Measurements from ENCODE around the gene MACF1.
"Not testable (repeated sequence)": the region's sequence is repeated elsewhere in the genome, so short reads cannot be mapped to it uniquely, and the experiment has no call there.

Gene MACF1

DNA sequence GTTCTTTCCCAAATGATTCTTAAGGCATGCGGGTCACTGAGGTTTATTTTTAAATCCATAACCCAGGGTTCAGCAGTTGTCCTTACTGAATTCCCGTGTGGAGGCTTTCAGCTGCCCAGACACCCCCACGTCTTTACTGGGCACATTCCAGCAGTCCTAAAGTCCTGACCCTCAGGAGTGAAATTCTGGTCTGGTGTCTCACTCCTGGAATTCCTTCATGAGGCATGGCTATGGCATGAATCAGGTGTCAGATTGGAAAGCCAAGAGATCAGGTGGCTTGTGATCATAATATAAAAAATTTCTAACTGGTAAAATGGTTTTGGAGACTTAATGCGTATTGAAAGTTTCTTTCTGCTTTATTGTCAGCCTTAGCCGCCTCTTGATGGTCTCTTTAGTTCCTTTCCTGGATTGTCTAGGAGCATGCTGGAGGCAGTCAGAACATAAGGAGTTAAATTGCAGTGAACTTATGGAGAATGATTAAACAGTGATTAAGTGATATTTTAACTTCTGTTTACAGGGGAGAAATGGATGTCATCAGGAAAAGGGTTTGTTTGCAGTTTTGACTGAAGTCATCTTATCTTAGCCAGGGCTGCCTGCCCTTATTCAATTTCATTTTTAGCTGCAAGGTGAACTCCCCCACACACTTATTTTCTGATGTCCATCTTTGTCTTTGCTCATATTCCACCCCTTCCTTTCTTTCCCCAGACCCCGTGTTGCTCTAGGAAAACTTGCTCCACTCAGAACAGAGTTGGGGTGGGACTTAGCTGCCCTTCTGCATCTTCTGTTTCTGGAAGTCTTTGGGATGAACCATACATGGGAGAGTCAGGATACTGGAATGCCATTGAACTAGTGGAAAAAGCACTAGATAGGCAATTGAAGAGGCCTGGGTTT lies 25.7 kb upstream of the MACF1 start:
- DNase-seq = no peak

DNA sequence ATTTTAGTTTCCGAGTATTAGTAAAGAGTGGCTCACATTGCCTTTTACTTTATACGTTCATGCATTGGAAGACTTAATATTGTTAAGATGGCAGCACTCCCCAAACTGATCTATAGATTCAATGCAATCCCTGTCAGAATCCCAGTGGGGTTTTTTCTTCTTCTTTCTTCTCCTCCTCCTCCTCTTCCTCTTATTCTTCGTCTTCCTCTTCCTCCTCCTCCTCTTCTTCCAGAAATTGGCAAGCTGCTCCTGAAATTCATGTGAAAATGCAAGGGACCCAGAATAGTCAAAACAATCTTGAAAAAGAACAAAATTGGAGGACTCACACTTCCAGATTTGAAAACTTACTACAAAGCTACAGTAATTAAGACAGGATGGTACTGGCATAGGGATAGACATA lies 23.2 kb upstream of the MACF1 start:
- no peak for DNase-seq

DNA sequence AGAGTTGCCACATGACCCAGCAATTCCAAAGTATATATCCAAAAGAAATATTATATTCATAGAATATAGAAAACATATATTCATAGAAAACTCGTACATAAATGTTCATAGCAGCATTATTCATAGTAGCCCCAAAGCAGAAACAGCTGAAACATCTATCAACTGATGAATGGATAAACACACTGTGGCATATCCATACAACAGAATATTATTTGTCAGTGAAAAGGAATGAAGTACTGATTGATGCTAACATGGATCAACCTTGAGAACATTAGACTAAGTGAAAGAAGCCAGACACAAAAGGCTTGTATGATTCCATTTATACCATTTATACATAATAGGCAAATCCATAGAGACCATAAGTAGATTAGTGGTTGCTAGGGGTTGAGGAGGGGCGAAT lies 21.7 kb upstream of the MACF1 start:
- no peak for DNase-seq

DNA sequence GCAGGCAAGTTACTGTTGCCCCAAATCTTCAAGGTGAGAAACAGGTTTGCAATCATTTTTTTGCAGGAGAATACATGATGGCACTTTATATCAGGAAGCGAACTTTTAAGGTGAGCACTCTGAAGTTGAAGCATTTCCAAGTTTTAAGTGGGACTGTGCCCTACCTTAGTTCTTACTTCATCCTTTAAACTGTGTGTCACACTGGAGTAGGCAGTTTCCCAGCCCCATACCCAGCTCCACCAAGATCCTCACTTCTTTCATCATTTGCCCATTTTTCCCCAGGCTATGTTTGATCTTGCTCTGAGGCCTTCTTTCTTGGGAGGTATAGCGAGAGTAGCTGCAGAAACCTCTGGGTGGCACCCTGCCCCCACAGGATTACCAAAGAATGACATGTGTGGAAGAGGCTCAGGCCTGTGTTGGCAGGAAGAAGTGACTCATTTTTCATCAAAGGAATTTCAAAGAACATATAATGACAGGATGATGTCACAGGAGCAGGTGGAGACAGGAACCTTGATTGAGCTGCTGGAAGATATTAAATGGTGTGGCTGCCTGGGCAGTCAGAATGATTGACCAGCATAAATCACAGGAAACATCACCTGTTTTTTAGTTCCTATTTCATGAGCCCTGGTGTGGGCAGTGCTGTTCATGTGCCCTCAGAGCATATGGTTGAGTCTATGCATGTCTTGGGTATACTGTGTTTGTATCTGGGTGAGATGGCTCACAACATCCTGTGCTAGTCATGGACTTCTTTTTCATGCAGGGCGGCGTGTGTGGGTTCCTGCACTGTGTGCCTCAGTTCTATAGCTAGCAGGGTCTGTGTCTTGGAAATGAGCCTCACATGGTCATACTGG lies 20.8 kb upstream of the MACF1 start:
- peak; percentile 75 to 80 for DNase-seq

DNA sequence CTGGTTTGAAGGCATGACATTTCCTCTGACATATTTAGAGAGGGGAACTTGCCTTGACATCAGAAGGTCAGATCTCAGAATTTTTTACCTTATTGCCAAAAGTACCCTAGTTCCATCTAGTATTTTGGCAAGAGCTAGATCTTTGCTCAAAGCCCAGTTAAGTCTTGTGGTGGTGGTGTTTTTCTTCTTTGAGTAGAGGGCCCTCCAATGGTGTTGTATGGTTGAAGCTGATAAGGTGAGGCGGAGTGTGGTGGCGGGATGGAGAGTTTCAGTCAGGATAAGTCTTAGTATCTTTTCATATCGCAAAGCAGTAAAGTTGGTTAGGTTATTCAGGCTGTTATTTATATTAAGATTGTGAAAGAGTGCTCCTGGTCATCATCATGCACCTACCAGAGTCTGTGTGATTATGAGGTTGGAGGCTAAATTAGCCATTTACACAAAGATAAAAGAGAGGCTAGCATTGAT lies 20.1 kb upstream of the MACF1 start:
- DNase-seq = no peak

DNA sequence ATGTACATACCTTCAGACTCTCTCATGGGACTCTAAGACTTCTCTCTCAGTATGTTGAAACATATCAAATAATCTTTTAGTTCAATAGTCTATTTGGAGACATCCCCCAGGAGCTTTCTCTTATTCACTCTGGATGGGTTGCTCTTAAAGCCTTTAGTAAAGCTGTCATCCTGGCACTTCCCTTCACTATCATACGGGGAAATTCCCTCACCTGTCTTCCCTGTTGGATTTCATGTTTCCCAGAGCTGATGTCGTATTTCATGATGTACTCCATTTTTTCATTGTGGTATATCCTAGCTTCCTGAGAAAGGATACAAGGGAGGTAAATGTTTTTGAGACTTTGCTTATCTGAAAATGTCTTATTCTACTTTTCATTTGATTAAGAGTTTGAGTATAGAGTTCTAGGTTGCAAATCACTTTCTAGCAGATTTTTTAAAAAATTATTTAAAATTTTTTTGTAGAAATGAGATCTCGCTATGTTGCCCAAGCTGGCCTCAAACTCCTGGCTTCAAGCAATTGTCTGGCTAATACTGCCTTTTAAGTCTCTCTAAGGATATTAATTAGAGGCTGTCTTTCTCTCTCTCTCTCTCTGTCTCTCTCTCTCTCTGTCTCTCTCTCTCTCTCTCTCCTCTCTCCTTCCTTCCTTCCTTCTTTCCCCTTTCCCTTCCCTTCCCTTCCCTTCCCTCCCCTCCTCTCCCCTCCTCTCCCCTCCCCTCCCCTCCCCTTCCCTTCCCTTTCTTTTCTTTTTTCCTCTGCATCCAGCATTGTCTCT lies 17.0 kb upstream of the MACF1 start:
- no peak for DNase-seq

DNA sequence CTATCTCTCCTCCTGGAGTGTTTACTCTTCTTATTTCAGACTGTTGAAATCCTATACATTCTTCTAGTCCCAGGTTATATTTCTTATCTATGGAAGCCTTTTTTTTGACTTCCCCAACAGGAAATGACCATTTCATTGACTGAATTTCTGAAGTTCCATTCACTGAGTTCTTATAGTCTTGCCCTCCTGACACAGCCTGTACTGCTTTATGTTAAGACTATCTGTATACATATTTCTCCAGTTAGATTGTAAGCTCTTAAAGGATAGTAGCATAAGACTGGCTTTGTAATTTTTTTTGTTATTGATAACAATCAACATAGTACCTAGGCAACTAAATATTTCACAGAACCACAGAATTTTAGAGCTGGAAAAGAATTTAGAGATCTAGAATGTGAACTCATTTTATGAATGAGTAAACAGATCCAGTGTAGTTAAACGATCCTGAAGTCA lies 14.9 kb upstream of the MACF1 start:
- DNase-seq = no peak

DNA sequence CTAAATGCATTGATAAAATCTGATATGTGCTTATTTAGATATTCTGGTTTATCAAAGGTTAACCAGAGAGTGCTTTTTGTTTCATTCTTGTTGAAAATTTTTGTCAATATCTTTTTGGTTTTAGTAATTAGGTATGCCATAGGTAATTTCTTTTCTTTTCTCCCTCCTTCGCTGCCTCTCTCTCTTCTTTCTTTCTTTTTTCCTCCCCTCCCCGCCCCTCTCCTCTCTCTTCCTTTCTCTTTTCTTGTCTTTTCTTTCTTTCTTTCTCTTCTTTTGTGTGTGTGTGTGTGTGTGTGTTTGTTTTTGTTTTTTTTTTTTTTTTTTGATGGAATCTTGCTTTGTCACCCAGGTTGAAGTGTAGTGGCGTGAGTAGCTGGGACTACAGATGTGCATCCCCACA lies 14.4 kb upstream of the MACF1 start:
- no peak for DNase-seq

DNA sequence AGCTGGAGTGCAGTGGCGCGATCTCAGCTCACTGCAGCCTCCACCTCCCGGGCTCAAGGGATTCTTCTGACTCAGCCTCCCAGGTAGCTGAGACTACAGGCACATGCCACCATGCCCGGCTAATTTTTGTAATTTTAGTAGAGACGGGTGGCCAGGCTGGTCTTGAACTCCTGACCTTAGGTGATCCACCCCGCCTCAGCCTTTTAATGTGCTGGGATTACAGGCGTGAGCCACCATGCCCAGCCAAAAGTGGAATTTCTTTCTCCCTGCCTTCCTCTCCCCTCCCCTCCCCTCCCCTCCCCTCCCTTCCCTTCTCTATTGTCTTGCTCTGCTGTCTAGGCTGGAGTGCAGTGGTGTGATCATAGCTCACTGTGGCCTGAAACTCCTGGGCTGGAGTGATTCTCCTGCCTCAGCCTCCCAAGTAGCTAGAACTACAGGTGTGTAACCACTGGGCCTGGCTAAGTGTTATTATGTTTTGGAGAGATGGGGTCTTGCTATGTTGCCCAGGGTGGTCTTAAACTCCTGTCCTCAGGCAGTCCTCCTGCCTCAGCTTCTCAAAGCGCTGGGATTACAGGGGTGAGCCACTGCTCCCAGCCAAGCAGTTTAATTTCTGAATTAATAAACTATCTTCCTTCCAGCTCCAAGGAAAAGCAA lies 10.0 kb upstream of the MACF1 start:
- DNase-seq = no peak

DNA sequence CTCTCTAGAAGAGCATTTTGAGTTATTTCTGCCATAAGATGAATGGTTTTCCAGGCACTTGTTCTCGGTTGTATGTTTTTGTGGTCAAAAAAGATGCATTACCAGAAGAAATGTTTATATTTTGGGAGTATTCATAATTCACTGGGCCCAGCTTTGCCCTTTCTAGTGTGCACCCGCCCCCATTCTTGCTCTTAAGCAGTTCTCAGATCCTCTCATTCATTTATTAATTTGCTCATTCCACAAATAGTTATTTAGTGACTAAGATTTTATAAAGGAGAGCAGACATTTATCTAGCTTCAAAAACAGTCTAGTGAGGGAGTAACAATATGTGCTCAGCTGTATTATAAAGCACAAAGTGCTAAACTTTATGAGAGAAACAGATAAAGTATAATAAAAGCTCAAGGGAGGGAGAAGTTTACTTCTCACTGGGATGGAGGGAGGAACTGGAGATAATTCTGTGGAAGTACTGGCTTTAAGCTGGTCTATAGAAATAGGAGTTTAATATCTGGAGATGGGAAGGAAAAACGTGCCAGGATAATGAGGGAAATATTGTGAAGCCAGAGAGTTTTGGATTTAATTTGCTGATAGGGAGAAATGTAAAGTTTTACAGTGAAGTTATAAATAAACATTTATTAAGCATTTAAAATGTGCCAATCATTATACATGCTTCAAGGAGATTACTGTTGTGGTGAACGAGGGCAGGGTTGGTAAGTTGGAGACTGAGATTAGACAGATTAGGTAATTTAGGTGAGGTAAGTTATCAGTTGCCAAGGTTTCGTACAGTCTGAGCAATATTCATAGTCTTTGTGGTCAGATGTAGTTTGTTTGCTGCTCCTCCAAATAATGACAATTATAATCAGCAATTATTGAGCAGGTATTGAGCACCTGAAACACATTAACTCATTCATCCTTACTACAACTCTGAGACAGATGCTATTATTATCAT lies 9.1 kb upstream of the MACF1 start:
- no peak for DNase-seq

DNA sequence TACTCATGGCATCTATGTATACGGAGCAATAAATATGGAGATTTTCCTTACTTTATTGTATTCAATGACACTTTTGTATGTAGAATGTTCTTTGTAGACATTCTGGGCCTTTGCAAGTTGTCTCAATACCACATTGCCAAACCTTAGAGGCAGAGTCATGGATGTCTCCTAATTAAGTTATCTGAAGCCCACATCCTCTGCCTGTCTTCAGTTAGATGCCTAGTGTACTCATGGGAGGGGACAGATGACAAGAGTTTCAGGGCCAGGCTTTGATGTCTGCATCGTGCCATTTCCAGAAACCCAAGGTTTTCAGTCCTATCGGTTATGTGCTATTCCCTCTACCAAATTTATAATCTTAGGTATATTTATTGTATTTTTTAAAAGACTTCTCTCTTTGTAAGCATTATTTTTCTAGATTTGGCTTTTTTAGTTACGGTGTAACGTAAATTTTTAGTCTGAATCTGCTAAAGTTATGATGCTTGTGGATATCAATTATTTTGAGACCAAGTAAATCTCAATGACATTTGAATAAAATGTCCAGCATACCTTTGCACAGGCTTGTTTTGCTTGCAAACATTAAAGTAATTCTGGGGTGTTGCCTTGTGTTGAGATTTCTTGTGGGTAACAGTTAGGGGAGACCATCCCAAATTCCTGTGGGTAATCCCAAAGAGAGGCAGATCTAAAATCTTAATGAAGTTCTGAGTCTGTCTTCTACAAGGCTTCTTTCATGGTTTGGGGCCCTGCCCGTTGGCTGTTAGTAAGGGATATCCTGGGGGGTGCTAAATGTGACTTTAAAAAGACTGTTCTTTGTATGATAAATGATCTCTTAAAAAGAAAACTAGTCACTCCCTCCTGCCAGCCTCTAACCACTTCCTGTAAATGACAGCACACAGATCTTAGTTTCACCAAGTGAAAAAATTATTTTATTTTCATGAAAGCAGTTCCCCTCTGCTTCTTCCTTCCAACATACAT lies 8.0 kb upstream of the MACF1 start:
- peak; percentile 33 to 54 for DNase-seq

DNA sequence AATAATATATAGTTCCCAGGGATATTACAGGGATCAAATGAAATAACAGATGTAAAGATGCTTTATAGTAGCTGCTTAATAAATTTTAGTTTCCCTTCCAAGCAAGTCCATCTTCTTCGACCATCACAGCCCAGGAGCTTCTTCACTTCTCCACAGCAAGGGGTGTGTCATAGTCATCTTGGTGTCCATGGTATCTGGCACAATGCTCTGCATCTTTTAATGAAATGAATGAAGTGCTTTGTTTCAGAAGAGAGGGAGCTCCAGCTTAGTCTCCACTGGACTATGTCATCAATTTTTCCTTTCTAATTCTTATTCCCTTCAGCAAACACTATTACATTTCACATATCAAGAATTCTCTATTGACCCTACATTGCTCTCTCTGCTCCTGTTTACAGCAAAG lies 4.9 kb upstream of the MACF1 start:
- no peak for DNase-seq

DNA sequence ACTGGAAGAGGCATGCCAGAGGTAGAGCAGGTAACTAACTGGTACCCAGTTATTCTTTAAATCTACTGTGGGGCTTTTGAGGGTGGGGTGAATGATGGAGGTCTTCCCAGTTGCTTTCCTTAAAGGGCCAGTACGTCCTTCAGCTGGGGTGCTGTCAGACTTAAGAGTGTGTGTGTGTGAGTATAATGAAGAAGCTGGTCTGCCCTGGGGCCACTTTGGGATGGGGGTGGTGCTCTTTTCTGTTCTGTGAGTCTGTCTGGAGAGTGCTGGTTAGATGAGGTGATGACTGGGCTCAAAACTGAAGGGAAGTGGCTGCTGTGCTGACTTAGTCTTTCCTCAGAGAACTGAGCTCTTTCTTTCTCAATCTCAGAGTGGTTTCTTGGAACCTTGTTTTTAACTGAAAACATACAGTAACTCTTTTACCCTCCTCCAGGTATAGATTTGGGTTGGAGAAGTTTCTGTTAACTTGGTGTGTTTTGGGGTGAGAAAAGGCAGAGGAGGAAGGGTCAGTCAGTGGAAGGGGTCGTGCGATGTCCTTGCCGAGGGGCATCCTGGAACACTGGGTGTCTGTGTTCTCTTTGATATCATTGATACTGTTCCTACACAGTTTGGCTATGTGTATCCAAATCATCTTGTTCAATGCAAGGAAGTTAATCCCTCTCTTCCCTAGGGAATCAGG lies 746 bp downstream of the MACF1 start:
- peak; percentile 68 to 71 for DNase-seq

DNA sequence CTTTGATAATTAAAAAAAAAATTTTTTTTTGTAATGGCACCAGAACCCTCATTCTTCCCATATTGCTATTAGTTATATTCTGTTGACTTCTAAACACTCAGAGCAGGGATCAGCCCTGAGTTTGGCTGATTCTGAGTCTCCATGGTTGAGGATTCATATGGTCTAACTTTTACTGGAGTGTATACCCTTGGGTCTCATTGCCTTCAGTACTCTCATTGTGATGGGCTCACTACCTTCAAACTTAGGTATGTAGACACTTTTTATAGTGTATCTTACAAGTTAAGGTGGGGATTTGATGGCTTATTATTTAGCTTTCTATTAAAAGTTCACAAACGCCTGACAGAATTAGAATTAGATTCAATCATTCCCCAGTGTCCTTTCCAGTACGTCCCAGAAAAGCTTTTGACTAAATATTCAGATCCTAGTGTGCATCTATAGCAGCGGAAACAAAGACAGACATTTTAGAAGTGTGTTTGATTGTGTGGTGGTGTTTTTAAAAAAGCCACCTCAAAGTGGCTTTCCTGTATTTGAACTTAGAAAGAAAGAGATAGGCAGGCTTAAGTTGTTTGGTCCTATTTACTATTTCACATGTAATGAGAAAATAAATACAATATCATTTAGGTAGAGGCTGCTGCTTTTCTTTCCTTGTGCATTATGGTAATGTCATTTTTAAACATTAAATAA lies 1.4 kb downstream of the MACF1 start:
- DNase-seq = no peak

DNA sequence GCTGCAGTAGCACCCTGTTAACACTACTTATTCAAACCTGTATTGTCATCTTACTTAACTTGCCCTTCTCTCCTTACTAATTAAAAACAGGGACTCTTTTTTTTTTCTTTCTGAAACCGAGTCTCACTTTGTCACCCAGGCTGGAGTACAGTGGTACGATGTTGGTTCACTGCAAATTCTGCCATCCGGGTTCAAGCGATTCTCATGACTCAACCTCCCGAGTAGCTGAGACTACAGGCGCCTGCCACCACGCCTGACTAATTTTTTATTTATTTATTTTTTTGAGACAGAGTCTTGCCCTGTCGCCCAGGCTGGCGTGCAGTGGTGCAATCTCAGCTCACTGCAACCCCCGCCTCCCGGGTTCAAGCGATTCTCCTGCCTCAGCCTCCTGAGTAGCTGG lies 3.9 kb downstream of the MACF1 start:
- not testable (repeated sequence) for DNase-seq

DNA sequence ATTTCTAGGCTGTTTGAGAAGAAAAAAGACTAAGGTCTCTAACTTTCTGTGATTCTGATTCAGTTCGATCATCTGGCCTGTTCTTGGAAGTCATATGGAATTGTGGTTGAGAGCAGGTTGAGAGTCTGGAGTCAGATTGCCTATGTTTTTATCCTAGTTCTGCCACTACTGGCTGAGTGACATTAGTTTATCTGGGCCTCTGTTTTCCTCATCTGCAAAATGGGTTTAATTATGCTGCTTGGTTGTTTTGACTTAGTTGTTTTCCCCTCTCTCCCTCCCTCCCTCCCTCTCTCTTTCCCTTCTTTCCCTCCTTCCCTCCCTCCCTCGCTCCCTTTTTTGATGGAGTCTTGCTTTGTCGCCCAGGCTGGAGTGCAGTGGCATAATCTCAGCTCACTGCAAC lies 6.2 kb downstream of the MACF1 start:
- DNase-seq = no peak

DNA sequence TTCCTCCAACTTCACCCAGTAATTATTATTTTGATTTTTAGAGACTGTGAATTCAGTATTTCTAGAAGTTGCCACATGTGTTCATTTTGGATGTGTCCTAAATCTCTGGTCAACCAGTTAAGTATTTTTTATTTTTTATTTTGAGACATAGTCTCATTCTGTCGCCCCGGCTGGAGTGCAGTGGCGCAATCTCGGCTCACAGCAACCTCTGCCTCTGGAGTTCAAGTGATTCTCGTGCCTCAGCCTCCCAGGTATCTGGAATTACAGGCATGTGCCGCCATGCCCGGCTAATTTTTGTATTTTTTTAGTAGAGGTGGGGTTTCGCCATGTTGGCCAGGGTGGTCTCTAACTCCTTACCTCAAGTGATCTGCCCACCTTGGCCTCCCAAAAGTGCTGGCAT lies 8.0 kb downstream of the MACF1 start:
- no peak for DNase-seq

DNA sequence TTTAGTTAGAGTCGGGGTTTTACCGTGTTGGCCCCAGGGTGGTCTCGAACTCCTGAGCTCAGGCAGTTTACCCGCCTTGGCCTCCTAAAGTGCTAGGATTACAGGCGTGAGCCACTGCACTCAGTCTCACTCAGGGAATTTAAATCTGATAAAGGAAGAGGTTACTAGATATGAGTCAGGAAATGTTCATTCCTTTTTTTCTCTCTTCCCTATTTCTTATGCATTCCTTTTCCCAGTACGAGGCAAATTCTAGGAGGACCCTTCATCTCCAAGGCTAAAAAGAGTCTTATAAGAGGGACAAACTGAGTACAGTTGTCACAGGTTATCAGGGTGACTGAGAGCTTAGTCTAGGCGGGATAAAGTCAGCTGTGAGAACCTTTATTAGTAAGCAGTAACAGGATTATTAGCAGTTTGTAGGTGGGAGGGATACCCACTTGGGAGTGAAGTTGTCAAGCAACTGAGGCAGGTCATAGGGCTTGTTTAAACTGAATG lies 9.1 kb downstream of the MACF1 start:
- DNase-seq = no peak
